Pancreas (tissue), 10 donors: Measurements from ENCODE around the gene OPA1. TPM values are rescaled to one million over a fixed set of nuclear protein-coding genes. Genes with fewer than 3 reads are reported as not detected.

Experiments
- ATAC-seq, 4 donors: fragments of 200-7000 bp; cut with Tn5 transposase; one replicate each; pipeline versions ENCODE4 v1.8.0 to v1.9.1; 2020; ENCODE audit warnings: mild to moderate bottlenecking in 4 of 4, moderate library complexity in 4 of 4
- DNase-seq, 6 donors: peaks; one replicate each; pipeline ENCODE4 v3.0.0-alpha.2; 2020
- FAIRE-seq: peaks from 2 replicates; lab custom pipeline; 2012; peaks lifted over from hg19 to GRCh38; lab: Jason Lieb, UNC
- H3K27ac ChIP-seq, 4 donors: fragments of 200-600 bp; sonication (generic); 1 replicate in 3 of 4; 2 replicates in 1 of 4; pipeline versions ENCODE4 v1.5.0 to v1.8.0; 2020
- H3K27me3 ChIP-seq, 4 donors: fragments of 200-600 bp; one replicate each; pipeline ENCODE4 v1.8.0; 2021
- H3K36me3 ChIP-seq, 3 donors: fragments of 200-600 bp; sonication (generic) in 1 of 3; one replicate each; pipeline versions ENCODE4 v1.5.0 to v1.8.0; 2020 to 2021
- H3K4me1 ChIP-seq, 3 donors: fragments of 200-600 bp; one replicate each; pipeline ENCODE4 v1.8.0; 2021
- H3K4me3 ChIP-seq, 4 donors: fragments of 200-600 bp; sonication (generic) in 2 of 4; one replicate each; pipeline versions ENCODE4 v1.5.0 to v1.8.0; 2020 to 2021
- H3K9me3 ChIP-seq, 4 donors: fragments of 200-600 bp; one replicate each; pipeline ENCODE4 v1.8.0; 2021
- WGBS, 2 donors: extraction: QIAGEN DNeasy Blood & Tissue Kit; methylation state at CpG; one replicate each; pipeline ENCODE4 v1.1.7; 2013; 5-methylcytosine and 5-hydroxymethylcytosine counted together
- intact Hi-C, 3 donors: fragments of 100-400 bp; cut with DNase I; formaldehyde crosslinking; loops; one replicate each; pipeline versions ENCODE4 v1.11.1 to v1.14.2; 2022
- polyA plus RNA-seq, 2 donors: library from polyadenylated mRNA; stranded (reverse); fragments of 200-250 nt; gene quantifications; one replicate each; pipeline ENCODE4 v1.2.3, GENCODE V29; 2013
- total RNA-seq, 6 donors: library from RNA; stranded (reverse); fragmentation: NEBNext Ultra II Directional in 4 of 6; extraction: Animal tissue kit (Norgen Biotek cat#: 25700) in 4 of 6; gene quantifications; one replicate each; pipeline versions ENCODE4 v1.2.1 to v1.2.4, GENCODE V29; 2021 to 2023
- TF ChIP-seq, protein P1 (sequence below), 4 donors: fragments of 200-600 bp; sonication (generic) in 3 of 4; IDR thresholded peaks; one replicate each; pipeline versions ENCODE4 v1.5.0 to v1.8.0; 2021; ENCODE audit warnings: antibody characterized with exemption in 4 of 4
- donor health status: healthy with polysubstance abuse.
- donor health status: DM: no; HTN: no; CAD: no; lungs with moderate emphysema.
- donor health status: DM: no; HTN: no; CAD: no.
- donor health status: control.
- donor health status: control.
- donor health status: Bipolar disorder and iron deficiency.
- donor health status: DM: yes; HTN: yes; CAD: no.
- donor health status: DM: no; HTN: no; CAD: no.
- donor health status: DM: no; HTN: no; CAD: no.
- donor health status: DM: yes; HTN: yes; CAD: no.

The OPA1 gene, protein sequence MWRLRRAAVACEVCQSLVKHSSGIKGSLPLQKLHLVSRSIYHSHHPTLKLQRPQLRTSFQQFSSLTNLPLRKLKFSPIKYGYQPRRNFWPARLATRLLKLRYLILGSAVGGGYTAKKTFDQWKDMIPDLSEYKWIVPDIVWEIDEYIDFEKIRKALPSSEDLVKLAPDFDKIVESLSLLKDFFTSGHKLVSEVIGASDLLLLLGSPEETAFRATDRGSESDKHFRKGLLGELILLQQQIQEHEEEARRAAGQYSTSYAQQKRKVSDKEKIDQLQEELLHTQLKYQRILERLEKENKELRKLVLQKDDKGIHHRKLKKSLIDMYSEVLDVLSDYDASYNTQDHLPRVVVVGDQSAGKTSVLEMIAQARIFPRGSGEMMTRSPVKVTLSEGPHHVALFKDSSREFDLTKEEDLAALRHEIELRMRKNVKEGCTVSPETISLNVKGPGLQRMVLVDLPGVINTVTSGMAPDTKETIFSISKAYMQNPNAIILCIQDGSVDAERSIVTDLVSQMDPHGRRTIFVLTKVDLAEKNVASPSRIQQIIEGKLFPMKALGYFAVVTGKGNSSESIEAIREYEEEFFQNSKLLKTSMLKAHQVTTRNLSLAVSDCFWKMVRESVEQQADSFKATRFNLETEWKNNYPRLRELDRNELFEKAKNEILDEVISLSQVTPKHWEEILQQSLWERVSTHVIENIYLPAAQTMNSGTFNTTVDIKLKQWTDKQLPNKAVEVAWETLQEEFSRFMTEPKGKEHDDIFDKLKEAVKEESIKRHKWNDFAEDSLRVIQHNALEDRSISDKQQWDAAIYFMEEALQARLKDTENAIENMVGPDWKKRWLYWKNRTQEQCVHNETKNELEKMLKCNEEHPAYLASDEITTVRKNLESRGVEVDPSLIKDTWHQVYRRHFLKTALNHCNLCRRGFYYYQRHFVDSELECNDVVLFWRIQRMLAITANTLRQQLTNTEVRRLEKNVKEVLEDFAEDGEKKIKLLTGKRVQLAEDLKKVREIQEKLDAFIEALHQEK
- total RNA-seq (10 to 100 TPM; 23.3 to 31.7 (median 25.3) TPM), polyA plus RNA-seq (10 to 100 TPM in 1 of 2 donors, 1 to 10 TPM in 1; 6.3 to 13.7 TPM)

- H3K27me3 ChIP-seq, result no peaks in the 10 kb centered on the region
- FAIRE-seq (no peak), ATAC-seq (peak; percentile 96 to 99 (median 98)), DNase-seq (peak; percentile 97 to 100 (median 98))
- H3K36me3 ChIP-seq, result no peaks in the 10 kb centered on the region
- WGBS, 2 donors, result 1% methylated on average over 55 of the region's 55 CpGs
- H3K4me3 ChIP-seq, result peak within 1 kb of the TSS; percentile 58 to 90 (median 88)
- intact Hi-C loops, result no loop called here
- TF ChIP-seq, protein P1, sequence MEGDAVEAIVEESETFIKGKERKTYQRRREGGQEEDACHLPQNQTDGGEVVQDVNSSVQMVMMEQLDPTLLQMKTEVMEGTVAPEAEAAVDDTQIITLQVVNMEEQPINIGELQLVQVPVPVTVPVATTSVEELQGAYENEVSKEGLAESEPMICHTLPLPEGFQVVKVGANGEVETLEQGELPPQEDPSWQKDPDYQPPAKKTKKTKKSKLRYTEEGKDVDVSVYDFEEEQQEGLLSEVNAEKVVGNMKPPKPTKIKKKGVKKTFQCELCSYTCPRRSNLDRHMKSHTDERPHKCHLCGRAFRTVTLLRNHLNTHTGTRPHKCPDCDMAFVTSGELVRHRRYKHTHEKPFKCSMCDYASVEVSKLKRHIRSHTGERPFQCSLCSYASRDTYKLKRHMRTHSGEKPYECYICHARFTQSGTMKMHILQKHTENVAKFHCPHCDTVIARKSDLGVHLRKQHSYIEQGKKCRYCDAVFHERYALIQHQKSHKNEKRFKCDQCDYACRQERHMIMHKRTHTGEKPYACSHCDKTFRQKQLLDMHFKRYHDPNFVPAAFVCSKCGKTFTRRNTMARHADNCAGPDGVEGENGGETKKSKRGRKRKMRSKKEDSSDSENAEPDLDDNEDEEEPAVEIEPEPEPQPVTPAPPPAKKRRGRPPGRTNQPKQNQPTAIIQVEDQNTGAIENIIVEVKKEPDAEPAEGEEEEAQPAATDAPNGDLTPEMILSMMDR (IDR thresholded peaks at IDR 0.05), result no peak
- peaks cover 0 to 14% (median 13%) of the 10 kb centered on the region in 3 donors for H3K4me1 ChIP-seq
- peak within 1 kb of the TSS; percentile 61 to 87 (median 75) for H3K27ac ChIP-seq
- H3K9me3 ChIP-seq, result no peaks in the 10 kb centered on the region
Measured at GRCh38 chr3:193592841-193593667, at the start of gene OPA1. OPA1 (plus strand) TSS chr3:193593208; CDS start chr3:193593378, 170 bp downstream.

DNA sequence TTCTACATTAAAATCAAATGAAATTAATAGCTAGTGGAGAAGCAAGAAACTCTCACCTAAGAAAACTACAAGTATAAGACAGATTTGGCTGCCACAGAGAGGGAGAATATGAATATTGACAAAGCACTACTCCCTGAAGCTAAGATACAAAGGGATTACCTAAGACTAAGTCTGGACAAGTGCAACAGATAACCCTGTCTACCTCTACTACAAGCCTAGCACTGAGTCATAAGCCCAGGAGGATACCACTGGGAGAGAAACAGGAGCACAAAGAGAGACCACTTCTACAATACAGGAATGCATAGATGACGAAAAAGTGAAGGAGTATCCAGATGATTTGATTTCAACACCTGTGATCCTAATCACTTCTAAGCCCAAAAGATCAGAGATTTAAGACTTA, 48.7 kb upstream of the OPA1 start:
- intact Hi-C loops, result no loop called here
- Histone ChIP-seq H3K4me1 (no peaks in the 10 kb centered on the region), H3K27ac (no peak overlapping the region), H3K36me3 (no peaks in the 10 kb centered on the region), H3K4me3 (no peak overlapping the region), H3K27me3 (no peaks in the 10 kb centered on the region), H3K9me3 (no peaks in the 10 kb centered on the region)
- TF ChIP-seq, protein P1 (IDR thresholded peaks at IDR 0.05), result no peak
- ATAC-seq (no peak), FAIRE-seq (no peak), DNase-seq (no peak)
- whole genome bisulfite sequencing, 2 donors, result 77 to 86% methylated on average over 1 of the region's 1 CpG

GRCh38 chr3:193545304-193545703, 47.7 kb upstream of the OPA1 start:
- H3K4me1 ChIP-seq, result peaks cover 0 to 3% (median 0%) of the 10 kb centered on the region in 3 donors
- no peak for DNase-seq
- FAIRE-seq, result no peak
- TF ChIP-seq, protein P1 (IDR thresholded peaks at IDR 0.05), result no peak
- intact Hi-C loops, result no loop called here
- no peak for ATAC-seq
- H3K9me3 ChIP-seq, result no peaks in the 10 kb centered on the region
- H3K4me3 ChIP-seq, result no peak overlapping the region
- H3K36me3 ChIP-seq, result no peaks in the 10 kb centered on the region
- H3K27ac ChIP-seq, result no peak overlapping the region
- no peaks in the 10 kb centered on the region for H3K27me3 ChIP-seq
- WGBS, 2 donors, result 96% methylated on average over 1 of the region's 1 CpG

GRCh38 chr3:193546129-193546528, 46.9 kb upstream of the OPA1 start:
- ATAC-seq (no peak), FAIRE-seq (no peak), DNase-seq (no peak)
- Histone ChIP-seq H3K9me3 (no peaks in the 10 kb centered on the region), H3K4me3 (no peak overlapping the region), H3K36me3 (no peaks in the 10 kb centered on the region), H3K4me1 (peaks cover 0 to 3% (median 0%) of the 10 kb centered on the region in 3 donors), H3K27me3 (no peaks in the 10 kb centered on the region), H3K27ac (no peak overlapping the region)
- intact Hi-C loops, result no loop called here
- TF ChIP-seq, protein P1 (IDR thresholded peaks at IDR 0.05), result no peak
